GM12801 (cell line): ENCODE results near the gene CRACDL.

Source experiments
- TF ChIP-seq, protein P1 (sequence below): IDR thresholded peaks from one replicate; pipeline ENCODE4 v1.5.1; 2011; ENCODE audit warnings: control low read depth; ENCODE audit not compliant: insufficient read length; ENCODE audit errors: extremely low read depth

The CRACDL gene

DNA sequence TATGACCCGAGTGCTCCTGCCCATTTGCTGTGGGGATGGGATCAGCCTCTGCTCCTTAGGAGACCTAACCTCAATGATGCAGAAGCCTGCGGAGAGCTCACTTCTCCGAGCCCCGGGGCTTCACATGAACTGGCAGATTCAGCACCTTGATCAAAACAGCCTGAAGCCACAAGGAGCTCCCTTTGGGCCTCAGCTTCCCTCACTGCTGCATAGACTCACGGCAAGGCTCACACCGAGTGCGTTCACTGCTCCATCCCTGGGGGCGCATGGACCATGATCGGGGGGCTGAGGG lies 33.0 kb downstream of the CRACDL start:
- TF ChIP-seq, protein P1, sequence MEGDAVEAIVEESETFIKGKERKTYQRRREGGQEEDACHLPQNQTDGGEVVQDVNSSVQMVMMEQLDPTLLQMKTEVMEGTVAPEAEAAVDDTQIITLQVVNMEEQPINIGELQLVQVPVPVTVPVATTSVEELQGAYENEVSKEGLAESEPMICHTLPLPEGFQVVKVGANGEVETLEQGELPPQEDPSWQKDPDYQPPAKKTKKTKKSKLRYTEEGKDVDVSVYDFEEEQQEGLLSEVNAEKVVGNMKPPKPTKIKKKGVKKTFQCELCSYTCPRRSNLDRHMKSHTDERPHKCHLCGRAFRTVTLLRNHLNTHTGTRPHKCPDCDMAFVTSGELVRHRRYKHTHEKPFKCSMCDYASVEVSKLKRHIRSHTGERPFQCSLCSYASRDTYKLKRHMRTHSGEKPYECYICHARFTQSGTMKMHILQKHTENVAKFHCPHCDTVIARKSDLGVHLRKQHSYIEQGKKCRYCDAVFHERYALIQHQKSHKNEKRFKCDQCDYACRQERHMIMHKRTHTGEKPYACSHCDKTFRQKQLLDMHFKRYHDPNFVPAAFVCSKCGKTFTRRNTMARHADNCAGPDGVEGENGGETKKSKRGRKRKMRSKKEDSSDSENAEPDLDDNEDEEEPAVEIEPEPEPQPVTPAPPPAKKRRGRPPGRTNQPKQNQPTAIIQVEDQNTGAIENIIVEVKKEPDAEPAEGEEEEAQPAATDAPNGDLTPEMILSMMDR = no peak

DNA sequence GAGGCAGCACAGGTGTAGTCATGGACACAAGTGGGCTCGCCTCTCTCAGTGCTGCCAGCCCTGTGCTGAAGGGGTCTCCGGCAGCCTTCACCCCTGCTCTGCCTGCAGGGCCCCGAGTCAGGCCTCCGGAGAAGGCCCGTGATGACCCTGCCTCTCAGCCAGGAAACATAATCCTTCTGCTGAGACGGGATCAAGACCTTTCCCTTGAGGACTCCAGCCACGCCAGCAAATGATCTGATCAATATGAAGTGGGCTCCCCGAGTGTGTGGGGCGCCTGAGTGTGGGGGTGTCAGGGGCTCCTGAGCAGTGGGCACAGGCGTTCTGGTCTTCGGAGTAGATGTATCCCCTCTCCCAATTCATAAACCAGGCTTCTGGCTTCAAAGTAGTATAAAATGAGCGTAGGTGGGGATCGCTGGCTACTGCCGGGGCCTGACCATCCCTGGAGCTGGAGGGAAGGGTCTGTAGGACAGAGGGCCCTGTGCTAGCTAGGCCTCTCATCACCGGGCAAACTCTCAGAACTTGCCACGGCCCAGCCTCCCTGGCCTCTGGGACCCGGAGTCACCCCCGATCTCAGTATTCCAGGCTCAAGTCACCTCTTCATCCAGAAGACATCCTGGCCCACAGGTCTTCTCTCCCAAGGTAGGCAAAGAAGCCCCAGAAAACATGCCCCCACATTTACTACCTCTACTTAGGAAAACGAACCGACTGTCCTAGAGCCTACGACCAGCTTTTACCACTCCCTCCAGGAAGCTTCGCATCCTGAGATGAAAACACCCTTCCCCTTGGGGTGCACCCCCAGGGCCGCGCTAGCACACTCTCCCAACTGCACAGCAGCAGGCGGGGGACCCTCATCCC lies 33.6 kb downstream of the CRACDL start:
- TF ChIP-seq, protein P1 = no peak

DNA sequence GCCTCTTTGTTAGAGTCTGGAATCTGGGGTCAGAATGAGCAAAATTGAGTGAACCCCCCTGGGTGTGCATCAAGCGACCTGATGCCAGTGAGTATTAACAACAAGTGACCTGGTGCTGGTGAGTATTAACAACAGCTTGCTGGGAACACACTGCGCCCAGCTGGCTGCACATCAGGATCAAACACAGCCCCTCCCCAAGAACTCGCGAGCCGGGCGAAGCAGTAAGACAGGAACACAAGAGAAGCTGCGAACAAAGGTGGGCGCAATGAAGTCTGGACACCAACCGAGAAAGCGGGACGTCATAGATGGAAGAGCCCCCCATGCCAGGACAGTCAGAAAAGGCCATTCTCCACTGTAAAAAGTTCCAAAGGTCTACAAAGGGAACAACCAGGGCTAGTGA lies 34.3 kb downstream of the CRACDL start:
- TF ChIP-seq, protein P1 = no peak

DNA sequence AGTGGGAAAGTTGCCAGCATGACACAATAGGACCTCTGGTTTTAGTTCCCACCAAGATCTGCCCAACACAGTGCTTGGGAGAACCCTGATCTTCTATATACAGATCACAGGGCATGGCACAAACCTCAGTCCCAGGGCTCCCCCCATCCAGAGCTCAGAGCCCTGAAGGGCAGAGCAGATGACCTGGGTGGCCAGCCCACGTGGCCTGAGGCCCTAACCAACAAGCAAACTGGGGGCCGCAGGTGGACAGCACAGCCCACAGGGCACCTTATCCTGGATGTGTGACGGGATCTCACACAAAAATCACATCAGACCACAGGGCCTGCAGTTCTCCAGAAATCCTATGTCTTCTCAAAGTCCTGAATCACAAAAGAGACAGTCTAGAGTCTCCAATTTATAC lies 34.7 kb downstream of the CRACDL start:
- TF ChIP-seq, protein P1 = no peak

DNA sequence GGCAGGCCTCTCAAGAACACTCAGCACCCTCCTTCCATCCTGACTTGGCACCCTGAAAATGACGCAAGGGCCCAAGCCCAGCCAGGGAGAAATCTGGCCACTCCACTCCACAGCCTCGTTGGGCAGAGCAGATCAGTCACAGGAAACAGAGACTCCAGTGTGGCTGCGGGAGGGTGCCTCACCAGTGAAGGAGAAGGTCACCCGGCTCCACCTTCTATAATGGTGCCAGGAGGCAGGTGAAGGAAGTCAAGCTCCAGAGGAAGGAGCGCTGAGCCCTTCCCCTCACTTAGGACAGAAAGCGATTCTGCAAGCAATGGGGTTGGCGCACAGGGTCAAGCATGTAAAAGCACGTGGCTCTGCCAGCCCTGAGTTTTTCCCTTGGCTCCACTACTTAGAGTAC lies 35.3 kb downstream of the CRACDL start:
- TF ChIP-seq, protein P1 = no peak

DNA sequence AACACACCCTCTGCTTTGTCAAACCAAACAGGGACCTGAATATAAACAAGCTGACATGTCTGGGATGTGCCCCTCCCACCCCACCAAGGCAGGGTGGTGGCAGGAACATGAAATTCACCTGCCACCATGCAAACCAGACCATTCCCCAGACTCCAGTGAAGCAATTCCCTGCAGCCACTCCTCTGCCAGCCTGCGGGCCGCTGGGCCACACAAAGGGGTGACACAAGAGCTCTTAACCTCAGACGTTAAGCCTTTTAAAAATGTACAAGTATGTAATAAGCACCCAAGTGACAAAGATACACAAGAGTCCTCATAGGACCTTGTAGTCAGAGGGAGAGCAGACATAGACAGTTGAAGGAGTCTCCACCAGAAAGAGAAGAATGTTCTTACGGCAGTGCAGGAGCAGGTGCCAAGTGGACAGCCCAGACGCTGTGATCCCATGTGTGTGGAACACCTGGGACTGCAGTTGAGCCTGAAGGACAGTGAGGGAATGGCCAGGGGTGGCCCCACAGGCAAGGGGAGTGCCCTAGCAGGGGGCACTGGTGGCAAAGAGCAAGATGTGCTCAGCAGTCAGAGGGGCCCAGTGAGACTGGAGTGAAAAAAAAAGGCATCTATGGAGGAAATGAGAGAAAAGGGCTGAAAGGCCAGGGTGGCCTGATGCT lies 36.9 kb downstream of the CRACDL start:
- TF ChIP-seq, protein P1 = no peak

DNA sequence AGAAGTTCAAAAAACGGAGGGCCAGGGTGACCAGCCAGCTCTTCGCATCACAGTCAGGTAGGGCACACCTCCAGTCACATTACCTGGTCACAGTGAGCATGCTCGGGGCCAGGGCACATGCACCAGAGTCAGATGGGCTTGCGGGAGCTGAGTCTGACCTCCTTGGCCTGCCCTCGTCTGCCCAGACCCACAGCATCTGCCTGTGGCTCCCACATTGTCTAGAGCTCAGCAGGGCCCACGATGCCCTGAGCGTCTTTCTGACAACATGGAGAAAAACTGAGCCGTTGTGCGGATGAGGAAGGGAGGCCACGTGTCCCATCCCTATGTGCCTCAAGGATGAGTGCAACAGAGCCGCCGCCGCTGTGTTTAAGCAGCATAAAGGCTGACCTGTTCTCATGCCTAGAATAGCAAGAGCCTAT lies 37.6 kb downstream of the CRACDL start:
- TF ChIP-seq, protein P1 = no peak
